Panc1 (cell line): ENCODE measurements around the gene TBC1D22A. TPM values are rescaled to one million over a fixed set of nuclear protein-coding genes. Genes with fewer than 3 reads are reported as not detected.

Source experiments
- ATAC-seq: fragments of 200-7000 bp; cut with Tn5 transposase; 2 replicates; pipeline ENCODE4 v1.9.1; 2020; ENCODE audit warnings: mild to moderate bottlenecking, moderate library complexity
- BruUV-seq: library from RNA; stranded (reverse); fragments of 400-500 nt; replicated peaks from 2 replicates; lab custom pipeline; 2021; lab: Mats Ljungman, UMichigan
- CTCF ChIA-PET: fragments of 300-600 bp; sonication (Branson Sonifier 250); formaldehyde crosslinking; loops from one replicate; lab custom pipeline; 2022; ENCODE audit warnings: antibody characterized with exemption; lab: Charles Lee
- POLR2A ChIA-PET: fragments of 300-600 bp; sonication (Branson Sonifier 250); formaldehyde crosslinking; loops from one replicate; lab custom pipeline; 2022; ENCODE audit warnings: antibody characterized with exemption; lab: Charles Lee
- DNase-seq: peaks from one replicate; pipeline ENCODE4 v3.0.0-alpha.2; 2010; ENCODE audit warnings: low read depth, low spot score
- H3K27ac ChIP-seq: 2 replicates; pipeline ENCODE4 v1.5.1; 2011; ENCODE audit warnings: mild to moderate bottlenecking, low read length, inconsistent platforms
- H3K27me3 ChIP-seq: fragments of 200-500 bp; sonication (Bioruptor generic); 2 replicates; pipeline ENCODE4 v1.6.0; 2014; ENCODE audit warnings: low read length, inconsistent platforms; ENCODE audit not compliant: control insufficient read depth, insufficient read depth
- H3K36me3 ChIP-seq: fragments of 200-500 bp; sonication (Bioruptor generic); 2 replicates; pipeline ENCODE4 v1.5.1; 2014; ENCODE audit warnings: inconsistent platforms, mild to moderate bottlenecking, low read length, moderate library complexity; ENCODE audit not compliant: control insufficient read depth, insufficient read depth
- H3K4me1 ChIP-seq: 2 replicates; pipeline ENCODE4 v1.5.1; 2011; ENCODE audit warnings: inconsistent platforms, mild to moderate bottlenecking, low read length, moderate library complexity; ENCODE audit not compliant: control insufficient read depth, insufficient read depth
- H3K4me3 ChIP-seq, 2 experiments: 2 replicates each; pipeline ENCODE4 v1.5.1; 2011 to 2012; ENCODE audit warnings: low read depth in 2 of 2, low read length in 2 of 2, mild to moderate bottlenecking in 2 of 2, inconsistent platforms in 1 of 2, moderate library complexity in 1 of 2
- H3K9me3 ChIP-seq: fragments of 200-500 bp; sonication (Bioruptor generic); 2 replicates; pipeline ENCODE4 v1.5.1; 2014; ENCODE audit warnings: low read depth, mild to moderate bottlenecking, inconsistent platforms, low read length, moderate library complexity; ENCODE audit not compliant: control insufficient read depth, insufficient read depth
- CTCF ChIP-seq: fragments of 450-650 bp; IDR thresholded peaks from 2 replicates; pipeline ENCODE4 v1.5.1; 2017; ENCODE audit warnings: mild to moderate bottlenecking
- POLR2AphosphoS5 ChIP-seq: IDR thresholded peaks from 2 replicates; pipeline ENCODE4 v1.6.1; 2012; ENCODE audit warnings: mild to moderate bottlenecking, low read depth, low read length, moderate library complexity
- REST ChIP-seq, 2 experiments: IDR thresholded peaks; 2 replicates each; pipeline ENCODE4 v1.6.1; 2011 to 2012; ENCODE audit warnings: low read depth in 2 of 2, control low read depth in 1 of 2, low read length in 1 of 2, mild to moderate bottlenecking in 1 of 2, moderate library complexity in 1 of 2; ENCODE audit not compliant: insufficient read depth in 1 of 2
- SIN3A ChIP-seq: IDR thresholded peaks from 2 replicates; pipeline ENCODE4 v1.6.1; 2012; ENCODE audit warnings: low read depth, mild to moderate bottlenecking, low read length, moderate library complexity, borderline replicate concordance; ENCODE audit not compliant: insufficient read depth
- TCF7L2 ChIP-seq: IDR thresholded peaks from 2 replicates; pipeline ENCODE4 v1.6.1; 2011; ENCODE audit warnings: mild to moderate bottlenecking, low read depth, low read length, inconsistent platforms
- in situ Hi-C: cut with HindIII; loops from 2 replicates; pipeline ENCODE4 v1.10.0; 2016; ENCODE audit warnings: low sequenced_read_pairs, low pct_unique_long_range_greater_than_20kb
- intact Hi-C: fragments of 100-400 bp; cut with micrococcal nuclease; formaldehyde crosslinking; loops from one replicate; pipeline ENCODE4 v1.10.0; 2022; ENCODE audit not compliant: unreplicated experiment
- total RNA-seq: library from RNA; stranded (reverse); gene quantifications from one replicate; pipeline ENCODE4 v1.2.1, GENCODE V29; 2021; ENCODE audit not compliant: unreplicated experiment

Gene TBC1D22A
- total RNA-seq, 1 experiment from 2014 or later, result 28.7 TPM

DNA sequence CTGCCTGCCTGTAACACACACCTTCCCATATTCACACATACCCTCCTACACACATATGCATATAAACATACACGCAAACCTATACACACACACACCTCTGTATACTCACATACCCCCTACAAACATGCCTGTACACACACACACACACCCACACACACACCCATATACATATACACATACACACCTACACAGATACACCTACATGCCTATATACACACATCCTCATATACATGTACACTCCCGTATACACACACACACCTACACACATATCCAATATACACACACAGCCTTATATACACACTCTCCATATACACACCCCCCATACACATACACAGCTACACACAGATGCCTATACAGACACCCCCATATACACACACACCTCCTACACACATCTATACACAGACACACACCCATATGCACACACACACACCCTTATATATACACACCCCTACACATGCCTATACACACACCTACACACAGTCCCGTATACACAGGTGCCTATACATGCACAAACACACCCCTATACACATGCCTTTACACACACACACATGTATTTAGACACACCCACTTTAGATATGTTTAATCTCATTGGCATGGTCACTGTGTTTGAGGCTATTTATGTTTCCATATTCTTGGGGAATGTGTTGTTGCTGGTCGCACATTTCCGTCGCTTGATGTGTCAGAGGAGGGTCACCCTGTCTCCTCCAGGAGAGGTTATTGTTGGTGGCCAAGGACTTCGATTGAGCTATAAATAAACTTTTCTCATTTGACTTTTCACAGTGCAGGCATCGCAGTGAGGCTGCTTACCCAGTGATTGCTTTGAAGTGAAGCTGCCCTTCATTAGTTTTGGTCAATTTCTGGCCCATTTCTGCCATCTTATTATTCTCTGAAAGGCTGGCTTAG, 243.3 kb downstream of the TBC1D22A start:
- H3K9me3 ChIP-seq, result no peaks in the 10 kb centered on the region
- ChIA-PET POLR2A (no interaction called here), CTCF (no interaction called here)
- H3K27ac ChIP-seq, result no peak overlapping the region
- ATAC-seq (no peak), DNase-seq (no peak)
- H3K36me3 ChIP-seq, result no peaks in the 10 kb centered on the region
- no TSS peak for BruUV-seq
- no peaks in the 10 kb centered on the region for H3K27me3 ChIP-seq
- TF ChIP-seq POLR2AphosphoS5 (no peak), REST (IDR thresholded peaks at IDR 0.05; ENCODE audit: insufficient read depth in 1 of 2, low read depth in 2 of 2, low read length in 1 of 2) (no peak), CTCF (no peak), SIN3A (no peak), TCF7L2 (no peak)
- H3K4me3 ChIP-seq, result no peak overlapping the region
- in situ Hi-C loops, result no loop called here
- H3K4me1 ChIP-seq, result no peaks in the 10 kb centered on the region
- intact Hi-C loops, result no loop called here

DNA sequence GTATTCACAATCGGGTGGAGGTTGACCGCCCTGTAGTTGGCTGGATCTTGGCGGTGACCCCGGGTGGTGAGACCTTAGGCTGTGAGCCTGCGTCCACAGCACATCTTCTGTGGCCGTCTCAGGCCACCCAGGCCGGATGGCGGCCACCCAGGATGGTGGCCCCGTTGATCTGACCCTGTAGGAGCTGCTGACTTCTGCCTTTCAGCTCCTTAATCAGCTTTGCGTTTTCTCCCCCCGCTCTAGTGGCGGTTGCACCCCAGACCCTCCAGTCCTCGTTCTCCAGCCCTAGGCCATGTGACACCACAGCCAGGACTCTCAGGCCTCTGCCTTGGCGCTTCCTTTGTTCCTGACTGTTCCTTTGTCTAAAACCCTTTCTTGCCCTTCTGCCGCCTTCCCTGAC, 244.0 kb downstream of the TBC1D22A start:
- Histone ChIP-seq H3K9me3 (no peaks in the 10 kb centered on the region), H3K4me3 (no peak overlapping the region), H3K36me3 (no peaks in the 10 kb centered on the region), H3K27me3 (no peaks in the 10 kb centered on the region), H3K27ac (no peak overlapping the region), H3K4me1 (no peaks in the 10 kb centered on the region)
- TF ChIP-seq TCF7L2 (no peak), CTCF (no peak), POLR2AphosphoS5 (no peak), SIN3A (no peak), REST (IDR thresholded peaks at IDR 0.05; ENCODE audit: insufficient read depth in 1 of 2, low read depth in 2 of 2, low read length in 1 of 2) (no peak)
- ChIA-PET POLR2A (no interaction called here), CTCF (no interaction called here)
- DNase-seq, result no peak
- BruUV-seq, result no TSS peak
- intact Hi-C loops, result no loop called here
- no peak for ATAC-seq
- in situ Hi-C loops, result no loop called here
